Activated T-cell treated with anti-CD3 and anti-CD28 coated beads for 1 hour (primary cell): Measurements from ENCODE around the gene ZNF638.

Source experiments
- DNase-seq: peaks from one replicate; pipeline ENCODE4 v3.0.0-alpha.2; 2020; ENCODE audit warnings: low read depth

Gene ZNF638

GRCh38 chr2:71455741-71456569 is 124.4 kb downstream of the ZNF638 start:
- no peak for DNase-seq

GRCh38 chr2:71456617-71457016 is 125.0 kb downstream of the ZNF638 start:
- no peak for DNase-seq

DNA sequence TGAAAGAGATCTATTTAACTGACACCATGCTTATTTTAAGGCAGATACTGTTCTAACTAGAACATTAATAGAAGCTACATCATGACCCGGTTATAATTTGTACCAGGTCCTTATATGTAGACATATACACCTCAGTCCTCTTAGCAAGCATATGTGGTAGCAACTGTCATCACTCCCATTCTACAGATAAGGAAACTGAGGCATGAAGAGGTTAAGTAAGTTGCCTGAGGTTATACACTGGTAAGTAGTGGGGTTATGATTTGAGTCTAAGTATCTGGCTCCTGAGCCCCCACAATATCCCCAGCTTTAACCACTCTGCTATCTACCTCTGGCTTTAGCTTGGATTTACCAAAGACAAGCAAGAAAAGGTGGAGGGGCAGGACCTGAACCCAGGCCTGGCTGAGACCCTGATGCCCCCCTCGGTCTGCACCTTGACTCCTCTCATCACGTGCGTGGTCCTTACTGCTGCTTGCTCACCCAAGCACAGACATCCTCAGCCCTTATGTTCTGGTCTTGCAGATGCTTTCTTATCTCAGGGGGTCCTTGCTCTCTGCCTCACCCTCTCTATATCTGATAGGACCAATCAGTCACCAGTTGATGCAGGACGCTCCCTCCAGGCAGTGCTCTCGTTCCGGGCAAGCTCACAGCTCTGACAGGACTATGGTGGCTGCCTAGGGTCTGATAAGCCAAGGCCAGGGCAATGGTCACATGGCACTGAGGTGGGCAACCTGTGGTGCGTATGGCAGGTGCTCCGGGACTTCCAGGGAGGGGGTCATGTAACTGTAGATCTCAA is 125.7 kb downstream of the ZNF638 start:
- no peak for DNase-seq

- DNase-seq = no peak
These were observed 126.3 kb downstream of the ZNF638 start for GRCh38 chr2:71457923-71458322.

DNA sequence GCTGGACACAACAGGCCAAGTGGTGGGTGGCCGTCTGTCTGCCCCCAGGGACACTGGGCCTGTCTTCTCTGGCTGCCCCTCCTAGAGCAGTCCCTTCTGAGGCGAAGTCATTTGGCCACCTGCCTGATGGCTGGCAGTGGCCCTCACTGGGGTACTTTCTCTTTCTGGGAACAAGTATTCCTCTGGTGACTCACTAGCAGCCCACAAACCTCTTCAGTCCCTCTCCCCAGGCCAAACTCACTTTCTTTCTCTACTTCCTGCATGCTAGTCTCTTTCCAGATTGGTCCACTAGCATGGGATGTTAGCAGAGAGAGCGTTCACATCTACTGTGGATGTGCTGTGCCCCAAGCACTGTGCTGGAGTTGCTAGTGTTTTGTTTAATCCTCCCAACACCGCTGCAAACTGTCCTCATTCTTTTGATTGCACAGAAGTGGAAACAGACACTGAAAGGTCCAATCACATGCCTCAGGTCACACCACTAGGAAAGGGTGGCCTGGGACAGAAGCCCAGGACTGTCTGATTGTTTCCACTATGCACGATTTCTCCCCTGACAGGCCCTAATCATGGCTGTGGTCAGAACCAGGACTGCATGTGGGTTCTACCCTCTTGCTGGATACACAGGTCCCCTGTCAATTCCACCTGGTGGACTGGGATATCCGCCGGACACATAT is 127.0 kb downstream of the ZNF638 start:
- no peak for DNase-seq

GRCh38 chr2:71459084-71459431 is 127.5 kb downstream of the ZNF638 start:
- no peak for DNase-seq

- DNase-seq = no peak
These were observed 128.5 kb downstream of the ZNF638 start for GRCh38 chr2:71460056-71460455.

GRCh38 chr2:71460595-71461303 is 129.2 kb downstream of the ZNF638 start:
- no peak for DNase-seq

DNA sequence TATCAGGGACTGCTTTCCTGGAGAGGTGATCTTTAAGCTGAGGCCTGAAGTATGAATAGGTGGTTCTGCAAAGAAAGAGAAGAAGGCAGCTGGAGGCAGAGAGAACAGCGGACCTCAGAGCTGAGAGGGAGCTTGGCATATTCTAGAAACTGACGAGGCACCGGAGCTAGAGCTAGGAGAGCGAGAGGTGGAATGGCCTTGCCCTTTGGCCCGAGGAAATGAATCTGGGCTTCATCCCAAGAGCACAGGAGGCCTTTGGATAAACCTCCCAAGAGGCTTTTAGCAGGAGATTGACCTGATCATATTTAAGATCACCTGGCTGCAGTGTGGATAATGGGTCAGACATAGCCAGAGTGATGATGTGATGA is 129.7 kb downstream of the ZNF638 start:
- no peak for DNase-seq

GRCh38 chr2:71462056-71462605 is 130.5 kb downstream of the ZNF638 start:
- DNase-seq = no peak

GRCh38 chr2:71462641-71463341 is 131.2 kb downstream of the ZNF638 start:
- DNase-seq = no peak

GRCh38 chr2:71463342-71463654 is 131.7 kb downstream of the ZNF638 start:
- DNase-seq = no peak

DNA sequence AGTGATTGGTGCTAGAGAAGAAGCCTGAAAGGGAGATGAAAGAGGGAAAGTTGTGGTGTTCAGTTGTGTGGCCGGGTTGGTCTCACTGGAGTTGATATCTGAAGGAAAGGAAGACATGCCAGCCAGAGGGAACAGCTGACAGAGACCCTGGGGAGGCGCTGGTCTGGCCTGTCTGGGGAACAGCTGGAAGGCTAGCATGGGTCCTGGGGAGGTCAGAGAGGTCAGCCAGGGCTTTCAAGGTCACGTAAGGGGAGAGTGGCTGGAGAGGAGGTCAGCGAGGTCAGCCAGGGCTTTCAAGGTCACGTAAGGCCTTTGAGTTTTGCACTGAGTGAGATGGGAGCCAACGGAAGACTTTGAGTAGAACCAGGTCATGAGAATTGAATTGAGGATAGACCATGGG is 132.8 kb downstream of the ZNF638 start:
- DNase-seq = no peak

GRCh38 chr2:71465356-71465755 is 133.8 kb downstream of the ZNF638 start:
- DNase-seq = no peak

- DNase-seq = no peak
These were observed 134.3 kb downstream of the ZNF638 start for GRCh38 chr2:71465961-71466300.

GRCh38 chr2:71466301-71467179 is 135.0 kb downstream of the ZNF638 start:
- DNase-seq = no peak

DNA sequence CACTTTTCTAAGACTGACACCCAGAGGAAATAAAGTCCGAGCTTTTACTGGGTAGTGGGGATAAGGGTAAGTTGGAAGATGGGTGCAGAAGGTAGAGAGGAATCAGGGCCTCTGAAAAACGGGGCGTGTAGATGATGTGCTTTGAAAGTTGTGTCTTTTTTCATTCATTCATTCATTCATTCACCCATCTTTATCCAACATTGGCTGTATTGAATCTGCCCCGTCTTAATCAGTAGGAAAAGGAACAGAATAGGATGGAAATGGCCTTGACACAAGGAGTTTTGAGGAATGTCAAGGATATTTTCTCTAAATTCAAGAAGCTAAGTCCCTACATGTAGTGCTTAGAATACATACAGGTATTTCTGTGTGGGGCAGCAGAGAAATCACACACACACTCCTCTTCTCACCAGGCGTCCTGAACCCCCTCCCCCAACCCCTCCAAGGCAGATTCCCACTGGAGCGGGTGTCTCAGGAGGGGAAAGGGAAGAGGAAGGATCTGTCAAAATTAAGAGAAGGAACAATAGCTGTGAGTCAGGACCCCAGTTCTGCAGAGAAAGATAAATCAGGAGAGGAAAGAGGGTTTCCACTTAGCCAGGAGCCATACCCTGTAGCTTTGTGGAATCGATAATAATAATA is 135.7 kb downstream of the ZNF638 start:
- DNase-seq = no peak

- no peak for DNase-seq
These were observed 136.9 kb downstream of the ZNF638 start for GRCh38 chr2:71468279-71469015.
